ENCODE data around the gene KLHL42. TPM values are rescaled to one million over a fixed set of nuclear protein-coding genes. Genes with fewer than 3 reads are reported as not detected.

The KLHL42 gene
- total and polyA plus RNA-seq, 9 of the 15 experiments (the other 6 are each of a cell fraction or from before 2014, with no cell fraction given) = 1.5 to 11.8 (median 9.6) TPM

DNA sequence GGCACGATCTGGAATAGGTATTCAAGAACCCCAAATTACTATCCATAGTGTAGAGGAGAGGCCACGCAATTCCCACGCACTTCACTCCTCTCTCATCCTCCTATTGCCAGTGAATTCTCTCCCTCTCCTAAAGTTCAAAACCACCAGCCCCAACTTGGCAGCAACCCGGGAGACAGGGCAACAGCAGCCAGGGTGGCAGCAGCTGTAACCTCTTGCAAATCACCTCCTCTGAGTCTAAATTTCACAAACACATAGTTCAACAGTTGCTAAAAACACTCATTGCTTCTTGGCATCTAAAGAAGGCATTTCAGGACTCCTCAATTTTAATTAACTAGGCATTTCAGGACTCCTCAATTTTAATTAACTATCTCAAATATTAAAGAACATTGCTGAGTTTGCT is 37.7 kb downstream of the KLHL42 start:
- no peak for FAIRE-seq
- POLR2A ChIA-PET = no interaction called here

More for the DNA sequence above, 37.7 kb downstream of the KLHL42 start:
- TF ChIP-seq ZNF140 (CRISPR knock-in tag; IDR thresholded peaks at IDR 0.05) = no peak
- no peak for TF ChIP-seq TBP (optimal IDR thresholded peaks at IDR 0.05; ENCODE audit: low read depth, low read length)
- TF ChIP-seq ETV1 (tag; conservative IDR thresholded peaks at IDR 0.05; ENCODE audit: low read depth) = no peak
- no peak for TF ChIP-seq ZNF695 (CRISPR knock-in tag; IDR thresholded peaks at IDR 0.05)
- no peak for TF ChIP-seq ZFX (CRISPR knock-in tag; IDR thresholded peaks at IDR 0.05)
- no peak for TF ChIP-seq CREM (IDR thresholded peaks at IDR 0.05; ENCODE audit: low read depth)
- TF ChIP-seq KLF16 (IDR thresholded peaks at IDR 0.05) = no peak
- TF ChIP-seq SNAPC5 (CRISPR knock-in tag; IDR thresholded peaks at IDR 0.05) = no peak
- no peak for TF ChIP-seq HNRNPH1 (optimal IDR thresholded peaks at IDR 0.05; ENCODE audit: low read depth, low read length)
- TF ChIP-seq, protein P1, sequence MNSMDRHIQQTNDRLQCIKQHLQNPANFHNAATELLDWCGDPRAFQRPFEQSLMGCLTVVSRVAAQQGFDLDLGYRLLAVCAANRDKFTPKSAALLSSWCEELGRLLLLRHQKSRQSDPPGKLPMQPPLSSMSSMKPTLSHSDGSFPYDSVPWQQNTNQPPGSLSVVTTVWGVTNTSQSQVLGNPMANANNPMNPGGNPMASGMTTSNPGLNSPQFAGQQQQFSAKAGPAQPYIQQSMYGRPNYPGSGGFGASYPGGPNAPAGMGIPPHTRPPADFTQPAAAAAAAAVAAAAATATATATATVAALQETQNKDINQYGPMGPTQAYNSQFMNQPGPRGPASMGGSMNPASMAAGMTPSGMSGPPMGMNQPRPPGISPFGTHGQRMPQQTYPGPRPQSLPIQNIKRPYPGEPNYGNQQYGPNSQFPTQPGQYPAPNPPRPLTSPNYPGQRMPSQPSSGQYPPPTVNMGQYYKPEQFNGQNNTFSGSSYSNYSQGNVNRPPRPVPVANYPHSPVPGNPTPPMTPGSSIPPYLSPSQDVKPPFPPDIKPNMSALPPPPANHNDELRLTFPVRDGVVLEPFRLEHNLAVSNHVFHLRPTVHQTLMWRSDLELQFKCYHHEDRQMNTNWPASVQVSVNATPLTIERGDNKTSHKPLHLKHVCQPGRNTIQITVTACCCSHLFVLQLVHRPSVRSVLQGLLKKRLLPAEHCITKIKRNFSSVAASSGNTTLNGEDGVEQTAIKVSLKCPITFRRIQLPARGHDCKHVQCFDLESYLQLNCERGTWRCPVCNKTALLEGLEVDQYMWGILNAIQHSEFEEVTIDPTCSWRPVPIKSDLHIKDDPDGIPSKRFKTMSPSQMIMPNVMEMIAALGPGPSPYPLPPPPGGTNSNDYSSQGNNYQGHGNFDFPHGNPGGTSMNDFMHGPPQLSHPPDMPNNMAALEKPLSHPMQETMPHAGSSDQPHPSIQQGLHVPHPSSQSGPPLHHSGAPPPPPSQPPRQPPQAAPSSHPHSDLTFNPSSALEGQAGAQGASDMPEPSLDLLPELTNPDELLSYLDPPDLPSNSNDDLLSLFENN (IDR thresholded peaks at IDR 0.05; ENCODE audit: low read depth in 2 of 2, low read length in 2 of 2) = no peak
- no peak for TF ChIP-seq PHF21A (IDR thresholded peaks at IDR 0.05; ENCODE audit: borderline replicate concordance, low read depth)
- TF ChIP-seq ZNF41 (CRISPR knock-in tag; conservative IDR thresholded peaks at IDR 0.05) = no peak
- no peak for TF ChIP-seq ZNF764 (CRISPR knock-in tag; IDR thresholded peaks at IDR 0.05; ENCODE audit: low read depth)
- TF ChIP-seq MIER1 (IDR thresholded peaks at IDR 0.05; ENCODE audit: low read depth) = no peak
- TF ChIP-seq PRPF4 (IDR thresholded peaks at IDR 0.05; ENCODE audit: insufficient read depth, low read depth, low read length, poor library complexity, severe bottlenecking) = no peak
- TF ChIP-seq, protein P2, sequence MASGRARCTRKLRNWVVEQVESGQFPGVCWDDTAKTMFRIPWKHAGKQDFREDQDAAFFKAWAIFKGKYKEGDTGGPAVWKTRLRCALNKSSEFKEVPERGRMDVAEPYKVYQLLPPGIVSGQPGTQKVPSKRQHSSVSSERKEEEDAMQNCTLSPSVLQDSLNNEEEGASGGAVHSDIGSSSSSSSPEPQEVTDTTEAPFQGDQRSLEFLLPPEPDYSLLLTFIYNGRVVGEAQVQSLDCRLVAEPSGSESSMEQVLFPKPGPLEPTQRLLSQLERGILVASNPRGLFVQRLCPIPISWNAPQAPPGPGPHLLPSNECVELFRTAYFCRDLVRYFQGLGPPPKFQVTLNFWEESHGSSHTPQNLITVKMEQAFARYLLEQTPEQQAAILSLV (tag; IDR thresholded peaks at IDR 0.05) = no peak
- Histone ChIP-seq H3K4me1 (replicated peaks in 1 of 2; ENCODE audit: control insufficient read depth in 2 of 2, insufficient read depth in 2 of 2, low read length in 2 of 2) (peaks cover 0 to 20% of the 10 kb centered on the region in 2 experiments; a peak in 3 of 5 replicates), H3K9me3 (replicated peaks; ENCODE audit: control insufficient read depth, insufficient read depth, low read depth, low read length) (no peaks in the 10 kb centered on the region), H3K27me3 (ENCODE audit: control insufficient read depth in 2 of 2, insufficient read depth in 2 of 2, low read length in 2 of 2) (no peaks in the 10 kb centered on the region), H3K36me3 (ENCODE audit: control insufficient read depth, insufficient read depth, low read length) (no peaks in the 10 kb centered on the region), H3K9me1 (ENCODE audit: control insufficient read depth, insufficient read depth, low read length) (no peaks in the 10 kb centered on the region), H3K4me3 (no peak overlapping the region), H3K79me2 (ENCODE audit: control insufficient read depth, insufficient read depth, low read length) (no peaks in the 10 kb centered on the region), H3K9ac (ENCODE audit: insufficient read depth in 1 of 2, low read depth in 2 of 2, low read length in 2 of 2) (no peak overlapping the region), H3K4me2 (ENCODE audit: insufficient read depth, low read length) (no peak overlapping the region), H3K27ac (ENCODE audit: extremely low read depth, low read depth, low read length) (no peak overlapping the region), H4K20me1 (replicated peaks; ENCODE audit: control insufficient read depth, insufficient read depth, low read length) (no peaks in the 10 kb centered on the region), H2AFZ (ENCODE audit: low read depth, low read length) (no peak overlapping the region)
- ATAC-seq (no peak), DNase-seq (ENCODE audit: extremely low read depth in 1 of 4, low spot score in 3 of 4) (no peak)
- WGBS (ENCODE audit: insufficient coverage, low coverage, missing lambda C conversion rate) = 79% methylated on average over 4 of the region's 4 CpGs
- CTCF ChIA-PET (ENCODE audit: low intra/inter-chr PET ratio) = no interaction called here
- intact Hi-C loops (cut with micrococcal nuclease) = no loop called here
- in situ Hi-C loops (cut with MboI) = no loop called here
- no TSS peak for BruUV-seq (replicated peaks)

All from K562 (cell line).